ENCODE data around the gene ABL2.

The ABL2 gene

GRCh38 chr1:179169616-179170467, 59.6 kb downstream of the ABL2 start:
- no peak for TF ChIP-seq POLR2A (IDR thresholded peaks at IDR 0.05; ENCODE audit: low read depth, low read length)
- no peak for DNase-seq (ENCODE audit: insufficient read length, low spot score)
- FAIRE-seq: peak; percentile 53

- no peak for TF ChIP-seq POLR2A (IDR thresholded peaks at IDR 0.05; ENCODE audit: low read depth, low read length)
- FAIRE-seq: no peak
- no peak for DNase-seq (ENCODE audit: insufficient read length, low spot score)
Observed at GRCh38 chr1:179168536-179168935, 60.9 kb downstream of the ABL2 start.

- FAIRE-seq (no peak), DNase-seq (ENCODE audit: insufficient read length, low spot score) (no peak)
- no peak for TF ChIP-seq POLR2A (IDR thresholded peaks at IDR 0.05; ENCODE audit: low read depth, low read length)
Observed at GRCh38 chr1:179167955-179168354, 61.5 kb downstream of the ABL2 start.

- FAIRE-seq: no peak
- DNase-seq (ENCODE audit: insufficient read length, low spot score): no peak
- TF ChIP-seq POLR2A (IDR thresholded peaks at IDR 0.05; ENCODE audit: low read depth, low read length): no peak
Observed at GRCh38 chr1:179167418-179167777, 62.1 kb downstream of the ABL2 start.

GRCh38 chr1:179166663-179167417, 62.6 kb downstream of the ABL2 start:
- FAIRE-seq: no peak
- no peak for TF ChIP-seq POLR2A (IDR thresholded peaks at IDR 0.05; ENCODE audit: low read depth, low read length)
- no peak for DNase-seq (ENCODE audit: insufficient read length, low spot score)

DNA sequence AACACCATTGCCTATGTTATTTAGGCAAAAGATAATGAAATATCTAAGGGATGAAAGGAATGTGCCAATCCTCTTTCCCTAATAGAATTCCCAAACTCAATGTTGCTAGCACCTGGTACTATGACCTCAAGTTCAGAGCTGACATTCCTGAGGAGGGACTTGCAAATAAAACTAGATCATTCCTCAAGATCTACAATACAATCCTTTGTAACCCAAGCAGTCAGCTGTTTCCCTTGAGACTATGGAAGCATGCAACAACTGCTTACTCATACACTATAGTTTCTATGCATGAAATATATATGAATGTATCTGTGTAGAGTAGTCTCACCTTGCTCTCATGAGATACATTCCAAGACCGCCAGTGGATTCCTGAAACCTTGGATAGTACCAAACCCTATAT, 65.0 kb downstream of the ABL2 start:
- FAIRE-seq: peak; percentile 96
- no peak for TF ChIP-seq POLR2A (IDR thresholded peaks at IDR 0.05; ENCODE audit: low read depth, low read length)
- DNase-seq (ENCODE audit: insufficient read length, low spot score): peak; percentile 12

DNA sequence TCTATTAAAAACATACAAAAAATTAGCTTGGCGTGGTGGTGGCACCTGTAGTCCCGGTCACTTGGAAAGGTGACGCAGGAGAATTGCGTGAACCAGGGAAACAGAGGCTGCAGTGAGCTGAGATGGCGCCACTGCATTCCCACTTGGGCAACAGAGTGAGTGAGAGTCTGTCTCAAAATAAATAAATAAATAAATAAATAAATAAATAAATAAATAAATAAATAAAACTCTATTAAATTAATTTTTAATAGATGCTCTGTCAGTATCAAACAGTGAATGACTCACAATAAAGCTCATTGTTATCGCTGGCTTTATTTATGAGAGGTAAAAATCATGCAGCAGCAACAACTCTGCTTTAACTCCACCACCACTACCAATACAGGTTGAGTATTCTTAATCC, 72.8 kb downstream of the ABL2 start:
- no peak for FAIRE-seq
- no peak for TF ChIP-seq POLR2A (IDR thresholded peaks at IDR 0.05; ENCODE audit: low read depth, low read length)

DNA sequence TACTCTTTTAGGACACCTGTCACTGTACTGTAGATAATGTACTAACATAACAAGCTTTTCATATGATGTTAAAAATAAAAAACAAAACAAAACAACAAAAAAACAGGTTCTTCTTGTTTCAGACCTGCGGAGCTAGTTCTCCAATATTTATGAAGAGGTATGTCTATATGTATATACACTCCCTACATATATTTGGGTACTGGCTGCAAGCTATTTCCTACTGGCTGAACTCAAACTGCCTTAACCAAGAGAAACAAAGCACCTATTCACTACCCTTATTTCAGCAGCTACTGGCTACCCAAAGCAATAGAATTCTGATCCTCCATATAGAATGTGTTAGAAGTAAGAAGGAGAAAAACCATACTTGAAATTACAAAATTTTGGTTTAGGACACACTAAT, 73.5 kb downstream of the ABL2 start:
- DNase-seq (ENCODE audit: insufficient read length, low spot score) (no peak), FAIRE-seq (no peak)
- no peak for TF ChIP-seq POLR2A (IDR thresholded peaks at IDR 0.05; ENCODE audit: low read depth, low read length)

More for the DNA sequence above, 72.8 kb downstream of the ABL2 start:
- no peak for DNase-seq (ENCODE audit: insufficient read length, low spot score)

DNA sequence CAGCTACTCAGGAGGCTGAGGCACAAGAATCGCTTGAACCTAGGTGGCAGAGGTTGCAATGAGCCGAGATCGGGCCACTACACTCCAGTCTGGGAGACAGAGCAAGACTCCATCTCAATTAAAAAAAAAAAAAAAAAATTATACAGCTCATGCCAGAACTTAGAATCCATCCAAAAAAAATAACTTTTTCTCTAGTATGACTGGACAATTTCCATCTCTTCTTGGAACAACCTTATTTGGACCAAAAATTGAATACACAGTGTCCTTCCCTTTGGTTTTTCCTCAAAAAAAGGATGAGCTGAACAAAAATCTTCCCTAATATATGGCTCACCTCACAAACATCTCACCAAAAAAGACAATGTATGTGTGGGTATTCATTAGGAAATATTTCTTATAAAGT, 73.9 kb downstream of the ABL2 start:
- TF ChIP-seq POLR2A (IDR thresholded peaks at IDR 0.05; ENCODE audit: low read depth, low read length): no peak
- no peak for FAIRE-seq
- no peak for DNase-seq (ENCODE audit: insufficient read length, low spot score)

- no peak for TF ChIP-seq POLR2A (IDR thresholded peaks at IDR 0.05; ENCODE audit: low read depth, low read length)
- FAIRE-seq (no peak), DNase-seq (ENCODE audit: insufficient read length, low spot score) (no peak)
Observed at GRCh38 chr1:179154437-179154836, 75.0 kb downstream of the ABL2 start.

DNA sequence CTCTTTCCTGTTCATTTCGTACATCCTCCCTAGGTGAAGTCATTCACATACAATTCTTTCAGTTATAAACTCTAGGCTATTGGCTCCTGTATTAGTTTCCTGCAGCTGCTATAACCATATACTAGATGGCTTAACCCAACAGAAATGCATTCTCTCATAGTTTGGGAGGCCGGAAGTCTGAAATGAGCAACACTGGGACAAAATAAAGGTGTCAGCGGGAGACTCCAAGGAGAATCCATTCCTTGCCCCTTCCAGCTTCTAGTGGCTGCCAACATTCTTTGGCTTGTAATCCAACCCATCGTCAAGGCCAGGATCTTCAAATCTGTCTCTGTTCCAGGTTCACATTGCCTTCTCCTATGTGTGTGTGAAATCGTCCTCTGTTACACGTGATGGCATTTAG, 76.3 kb downstream of the ABL2 start:
- TF ChIP-seq POLR2A (IDR thresholded peaks at IDR 0.05; ENCODE audit: low read depth, low read length): no peak

DNA sequence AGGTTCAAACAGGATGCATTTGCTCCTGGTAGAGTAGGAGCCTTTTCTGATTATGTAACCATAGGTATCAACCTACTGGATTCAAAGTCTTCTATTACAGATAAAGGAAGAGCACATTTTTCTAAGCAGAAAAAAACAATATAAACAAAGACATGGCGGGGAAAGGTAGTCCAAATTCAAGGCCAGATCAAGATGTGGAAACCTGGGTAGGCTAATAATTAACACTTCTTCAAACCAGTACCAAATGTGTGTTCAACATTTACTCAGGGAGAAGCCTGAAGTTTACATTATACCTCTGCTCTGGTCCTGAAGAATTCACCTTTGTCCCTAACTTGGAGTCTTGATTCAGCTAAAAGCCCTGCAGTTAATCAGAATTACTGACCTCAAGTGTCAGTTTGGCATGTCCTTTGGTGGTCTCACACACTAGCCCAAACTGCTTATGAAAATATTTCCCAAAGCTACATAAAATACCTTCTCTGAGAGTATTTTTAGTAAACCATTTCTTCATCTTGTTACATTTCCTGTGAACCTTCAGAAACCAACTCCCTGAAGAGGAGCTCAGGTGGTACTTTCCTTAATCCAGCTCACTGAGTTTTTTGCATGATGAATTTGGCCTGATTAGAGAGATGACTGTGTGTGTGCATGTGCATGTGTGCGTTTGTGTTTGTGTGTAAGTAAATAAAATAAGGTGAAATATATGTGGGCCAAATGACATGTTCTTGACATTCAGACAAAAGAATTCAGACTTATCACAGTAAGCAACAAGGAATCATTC, 77.4 kb downstream of the ABL2 start:
- FAIRE-seq (no peak), DNase-seq (ENCODE audit: insufficient read length, low spot score) (no peak)
- no peak for TF ChIP-seq POLR2A (IDR thresholded peaks at IDR 0.05; ENCODE audit: low read depth, low read length)

More for the DNA sequence above, 76.3 kb downstream of the ABL2 start:
- DNase-seq (ENCODE audit: insufficient read length, low spot score) (no peak), FAIRE-seq (no peak)

- no peak for FAIRE-seq
- TF ChIP-seq POLR2A (IDR thresholded peaks at IDR 0.05; ENCODE audit: low read depth, low read length): no peak
Observed at GRCh38 chr1:179146911-179147310, 82.6 kb downstream of the ABL2 start.

GRCh38 chr1:179146476-179146875, 83.0 kb downstream of the ABL2 start:
- no peak for DNase-seq (ENCODE audit: insufficient read length, low spot score)
- FAIRE-seq: no peak
- no peak for TF ChIP-seq POLR2A (IDR thresholded peaks at IDR 0.05; ENCODE audit: low read depth, low read length)

More at GRCh38 chr1:179146911-179147310, 82.6 kb downstream of the ABL2 start:
- no peak for DNase-seq (ENCODE audit: insufficient read length, low spot score)

All from H54 (cell line).